H9 (cell line): ENCODE measurements around the gene TMEM240. TPM values are rescaled to one million over a fixed set of nuclear protein-coding genes. Genes with fewer than 3 reads are reported as not detected.
"Not testable (repeated sequence)": the region's sequence is repeated elsewhere in the genome, so short reads cannot be mapped to it uniquely, and the experiment has no call there.

Experiments
- DNase-seq: peaks from one replicate; pipeline ENCODE4 v3.0.0-alpha.2; 2017
- H2AFZ ChIP-seq: one replicate; pipeline ENCODE4 v1.6.1; 2013; ENCODE audit warnings: mild to moderate bottlenecking, low read length, control low read depth, moderate library complexity
- H2AK5ac ChIP-seq: 2 replicates; pipeline ENCODE4 v1.6.1; 2013; ENCODE audit warnings: low read length, control low read depth, mixed read lengths; ENCODE audit not compliant: insufficient read length
- H2BK120ac ChIP-seq: one replicate; pipeline ENCODE4 v1.6.1; 2013; ENCODE audit warnings: low read depth, mild to moderate bottlenecking, low read length, control low read depth, inconsistent platforms; ENCODE audit not compliant: poor library complexity, severe bottlenecking
- H2BK12ac ChIP-seq: 2 replicates; pipeline ENCODE4 v1.6.1; 2013; ENCODE audit warnings: low read length, control low read depth, mixed read lengths, low read depth; ENCODE audit not compliant: insufficient read length
- H2BK15ac ChIP-seq: 2 replicates; pipeline ENCODE4 v1.6.1; 2013; ENCODE audit warnings: low read depth, low read length, control low read depth
- H2BK20ac ChIP-seq: one replicate; pipeline ENCODE4 v1.6.1; 2013; ENCODE audit warnings: low read depth, mild to moderate bottlenecking, low read length, control low read depth, inconsistent platforms; ENCODE audit not compliant: poor library complexity, severe bottlenecking
- H2BK5ac ChIP-seq: 2 replicates; pipeline ENCODE4 v1.6.1; 2013; ENCODE audit warnings: low read length, control low read depth, mixed read lengths; ENCODE audit not compliant: insufficient read length
- H3K14ac ChIP-seq: 2 replicates; pipeline ENCODE4 v1.6.1; 2013; ENCODE audit warnings: low read length, control low read depth; ENCODE audit not compliant: insufficient read depth
- H3K18ac ChIP-seq: 2 replicates; pipeline ENCODE4 v1.6.1; 2013; ENCODE audit warnings: low read depth, mild to moderate bottlenecking, mixed read lengths, low read length, control low read depth; ENCODE audit not compliant: insufficient read length
- H3K23ac ChIP-seq: 2 replicates; pipeline ENCODE4 v1.6.1; 2013; ENCODE audit warnings: low read length, control low read depth, mixed read lengths, low read depth; ENCODE audit not compliant: insufficient read length
- H3K23me2 ChIP-seq: 2 replicates; pipeline ENCODE4 v1.6.1; 2013; ENCODE audit warnings: low read depth, mild to moderate bottlenecking, mixed read lengths, low read length, control low read depth; ENCODE audit not compliant: insufficient read length, poor library complexity, severe bottlenecking
- H3K27ac ChIP-seq: 2 replicates; pipeline ENCODE4 v1.5.1; 2013; ENCODE audit warnings: low read length, control low read depth, mixed read lengths, low read depth; ENCODE audit not compliant: insufficient read length
- H3K27me3 ChIP-seq: 2 replicates; pipeline ENCODE4 v1.6.1; 2013; ENCODE audit warnings: low read length, control low read depth, inconsistent platforms; ENCODE audit not compliant: insufficient read depth
- H3K4ac ChIP-seq: 2 replicates; pipeline ENCODE4 v1.6.1; 2013; ENCODE audit warnings: low read depth, mild to moderate bottlenecking, control low read depth, inconsistent platforms, low read length, moderate library complexity
- H3K4me1 ChIP-seq: 2 replicates; pipeline ENCODE4 v1.6.1; 2013; ENCODE audit warnings: low read length, control low read depth, inconsistent platforms; ENCODE audit not compliant: insufficient read depth
- H3K4me2 ChIP-seq: 2 replicates; pipeline ENCODE4 v1.6.1; 2013; ENCODE audit warnings: low read length, control low read depth, mixed read lengths; ENCODE audit not compliant: insufficient read length, insufficient read depth
- H3K56ac ChIP-seq: 2 replicates; pipeline ENCODE4 v1.6.1; 2013; ENCODE audit warnings: low read depth, mild to moderate bottlenecking, mixed read lengths, low read length, control low read depth; ENCODE audit not compliant: insufficient read length
- H3K79me1 ChIP-seq: 2 replicates; pipeline ENCODE4 v1.6.1; 2013; ENCODE audit warnings: low read depth, mild to moderate bottlenecking, moderate library complexity, low read length, control low read depth, inconsistent platforms; ENCODE audit not compliant: insufficient read depth, poor library complexity, severe bottlenecking
- H3K79me2 ChIP-seq: 2 replicates; pipeline ENCODE4 v1.6.1; 2013; ENCODE audit warnings: low read length, control low read depth, inconsistent platforms; ENCODE audit not compliant: insufficient read depth
- H3K9ac ChIP-seq: 2 replicates; pipeline ENCODE4 v1.6.1; 2013; ENCODE audit warnings: low read length, control low read depth, mixed read lengths; ENCODE audit not compliant: insufficient read length; ENCODE audit errors: extremely low read depth
- H3K9me3 ChIP-seq: one replicate; pipeline ENCODE4 v1.6.1; 2013; ENCODE audit warnings: low read depth, low read length, inconsistent platforms; ENCODE audit not compliant: control insufficient read depth
- H3T11ph ChIP-seq: one replicate; pipeline ENCODE4 v1.6.1; 2013; ENCODE audit warnings: mild to moderate bottlenecking, low read length, control low read depth, inconsistent platforms
- H4K20me1 ChIP-seq: one replicate; pipeline ENCODE4 v1.6.1; 2013; ENCODE audit not compliant: control insufficient read depth, insufficient read length, insufficient read depth
- H4K5ac ChIP-seq: 2 replicates; pipeline ENCODE4 v1.6.1; 2013; ENCODE audit warnings: low read depth, mild to moderate bottlenecking, mixed read lengths, low read length, control low read depth; ENCODE audit not compliant: insufficient read length
- H4K8ac ChIP-seq: replicated peaks from 2 replicates; pipeline ENCODE4 v1.6.1; 2013; ENCODE audit warnings: low read length, control low read depth, mixed read lengths, low read depth; ENCODE audit not compliant: insufficient read length
- H4K91ac ChIP-seq: 2 replicates; pipeline ENCODE4 v1.6.1; 2013; ENCODE audit warnings: low read depth, mild to moderate bottlenecking, moderate library complexity, mixed read lengths, low read length, control low read depth; ENCODE audit not compliant: insufficient read length
- H3K27ac Mint-ChIP-seq, 3 experiments: 2 replicates in 2 of 3; 3 replicates in 1 of 3; pipeline ENCODE4 v1.8.0; 2020 to 2021; ENCODE audit warnings: mixed read lengths in 3 of 3, mild to moderate bottlenecking in 1 of 3, moderate library complexity in 1 of 3
- H3K27me3 Mint-ChIP-seq: 2 replicates; pipeline ENCODE4 v1.8.0; 2021; ENCODE audit warnings: low read depth, mild to moderate bottlenecking, moderate library complexity, mixed read lengths
- H3K36me3 Mint-ChIP-seq, 3 experiments: 2 replicates in 2 of 3; 3 replicates in 1 of 3; pipeline ENCODE4 v1.8.0; 2020 to 2021; ENCODE audit warnings: low read depth in 3 of 3, mixed read lengths in 3 of 3; ENCODE audit not compliant: insufficient read depth in 1 of 3
- H3K4me1 Mint-ChIP-seq, 2 experiments: 2 replicates each; pipeline ENCODE4 v1.8.0; 2020; ENCODE audit warnings: mixed read lengths in 2 of 2
- H3K4me3 Mint-ChIP-seq, 2 experiments: 2 replicates in 1 of 2; 3 replicates in 1 of 2; pipeline ENCODE4 v1.8.0; 2020 to 2021; ENCODE audit warnings: mild to moderate bottlenecking in 2 of 2, mixed read lengths in 2 of 2, moderate library complexity in 1 of 2
- H3K9me3 Mint-ChIP-seq, 2 experiments: 2 replicates in 1 of 2; 3 replicates in 1 of 2; pipeline ENCODE4 v1.8.0; 2020; ENCODE audit warnings: mild to moderate bottlenecking in 2 of 2, mixed read lengths in 2 of 2, moderate library complexity in 1 of 2
- WGBS: extraction: QIAGEN DNeasy Blood & Tissue Kit; methylation state at CpG from one replicate; pipeline ENCODE4 v1.1.7; 2013; ENCODE audit warnings: missing lambda C conversion rate, low lambda C conversion rate, mixed read lengths; ENCODE audit not compliant: insufficient read length; ENCODE audit errors: extremely low coverage; 5-methylcytosine and 5-hydroxymethylcytosine counted together
- total RNA-seq: library from RNA; stranded (reverse); gene quantifications from 2 replicates; pipeline ENCODE4 v1.2.1, GENCODE V29; 2021

Gene TMEM240
- total RNA-seq, 1 experiment from 2014 or later = 8.7 TPM

DNA sequence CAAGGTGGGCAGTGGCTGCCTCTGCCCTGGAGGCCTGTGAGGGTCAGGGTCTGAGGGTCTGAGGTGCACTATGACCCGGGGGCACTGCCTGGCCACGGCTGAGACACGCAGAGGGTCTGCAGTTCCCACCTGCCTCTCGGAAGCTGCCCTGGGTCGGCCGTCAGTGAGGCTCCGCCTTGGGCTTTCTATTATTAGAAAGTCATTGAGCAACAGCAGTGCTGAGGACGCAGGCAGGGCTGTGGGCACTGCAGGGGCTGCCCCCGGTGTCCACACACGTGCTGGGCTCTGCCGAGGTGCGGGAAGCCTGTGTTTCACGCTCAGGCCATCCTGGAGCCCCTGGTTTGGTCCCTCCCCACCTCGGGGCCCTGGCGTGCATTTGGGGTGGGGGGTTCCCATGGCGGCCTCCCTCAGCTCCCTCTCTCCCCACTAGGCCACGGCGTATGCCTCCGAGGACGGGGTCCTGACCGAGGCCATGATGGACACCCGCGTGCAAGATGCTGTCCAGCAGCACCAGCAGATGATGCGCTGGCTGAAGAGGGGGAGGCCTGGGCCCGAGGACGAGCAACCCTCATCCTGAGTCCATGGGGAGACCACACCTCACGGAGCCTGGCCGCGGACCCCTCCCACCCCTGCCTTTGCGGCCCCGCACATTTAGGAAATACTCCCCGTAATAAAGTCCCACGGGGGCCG is 31.5 kb downstream of the TMEM240 start:
- H2BK15ac ChIP-seq, H3K4me2 ChIP-seq, H3K36me3 Mint-ChIP-seq, DNase-seq, H3K9ac ChIP-seq, H2BK120ac ChIP-seq, H3K14ac ChIP-seq, H4K5ac ChIP-seq, H3K27ac ChIP-seq, H3K18ac ChIP-seq, H3K23me2 ChIP-seq, H3K27me3 ChIP-seq, H2BK5ac ChIP-seq, H3K23ac ChIP-seq, H2BK20ac ChIP-seq, H3K4me1 ChIP-seq, H4K91ac ChIP-seq, H2BK12ac ChIP-seq, H3K9me3 ChIP-seq, H4K8ac ChIP-seq, H3K4ac ChIP-seq, H3T11ph ChIP-seq, H3K9me3 Mint-ChIP-seq, H3K79me1 ChIP-seq, H3K27me3 Mint-ChIP-seq, H4K20me1 ChIP-seq, H2AK5ac ChIP-seq, H3K27ac Mint-ChIP-seq, H2AFZ ChIP-seq, H3K56ac ChIP-seq, H3K4me3 Mint-ChIP-seq, H3K79me2 ChIP-seq: not testable (repeated sequence)
- H3K4me1 Mint-ChIP-seq = peaks cover 12 to 19% of the 10 kb centered on the region in 2 experiments
- WGBS = no CpG with 5 or more reads among the region's 34 CpGs
